WTC11 (cell line): ENCODE data around the gene ALKBH8.
"Not testable (repeated sequence)": the region's sequence is repeated elsewhere in the genome, so short reads cannot be mapped to it uniquely, and the experiment has no call there.

ENCODE experiments used
- ATF1 ChIP-seq: sonication (generic); formaldehyde crosslinking; IDR thresholded peaks from 2 replicates; pipeline ENCODE4 v1.8.1; 2023; ENCODE audit warnings: mild to moderate bottlenecking, moderate library complexity, missing genetic modification reagents
- ATF2 ChIP-seq: sonication (generic); formaldehyde crosslinking; IDR thresholded peaks from 2 replicates; pipeline ENCODE4 v1.8.1; 2022; ENCODE audit warnings: low read depth, missing genetic modification reagents, borderline replicate concordance
- CREB1 ChIP-seq: sonication (generic); formaldehyde crosslinking; IDR thresholded peaks from 2 replicates; pipeline ENCODE4 v1.8.0; 2023; ENCODE audit warnings: mild to moderate bottlenecking, missing genetic modification reagents
- CTCF ChIP-seq: fragments of 200-600 bp; IDR thresholded peaks from 2 replicates; pipeline ENCODE4 v1.8.0; 2022; ENCODE audit warnings: antibody characterized with exemption
- E2F5 ChIP-seq: sonication (generic); formaldehyde crosslinking; IDR thresholded peaks from 2 replicates; pipeline ENCODE4 v1.8.1; 2022; ENCODE audit warnings: mild to moderate bottlenecking, moderate library complexity, missing genetic modification reagents
- ETV6 ChIP-seq: sonication (generic); formaldehyde crosslinking; IDR thresholded peaks from 2 replicates; pipeline ENCODE4 v1.8.1; 2022; ENCODE audit warnings: mild to moderate bottlenecking, missing genetic modification reagents
- FOXK1 ChIP-seq: sonication (generic); formaldehyde crosslinking; IDR thresholded peaks from 2 replicates; pipeline ENCODE4 v1.8.0; 2022; ENCODE audit warnings: mild to moderate bottlenecking, moderate library complexity, missing genetic modification reagents
- ZNF121 ChIP-seq: sonication (generic); formaldehyde crosslinking; IDR thresholded peaks from 2 replicates; pipeline ENCODE4 v1.8.0; 2023; ENCODE audit warnings: missing genetic modification reagents
- ZNF532 ChIP-seq: fragments of 250-450 bp; sonication (Bioruptor Pico); IDR thresholded peaks from 2 replicates; pipeline ENCODE4 v1.9.0; 2021; ENCODE audit warnings: mild to moderate bottlenecking, borderline replicate concordance

- not testable (repeated sequence) for TF ChIP-seq ATF2; ZNF121; FOXK1 (CRISPR knock-in tag); ATF1 (CRISPR knock-in tag); CTCF; ETV6 (CRISPR knock-in tag); ZNF532; CREB1; E2F5 (CRISPR knock-in tag)
These were observed 493 bp upstream of the ALKBH8 start for GRCh38 chr11:107565955-107566501.
